Neuronal stem cell (in vitro differentiated cells): ENCODE measurements around the gene NFKBIB.

Experiments
- DNase-seq: peaks from one replicate; pipeline ENCODE4 v3.0.0-alpha.2; 2013; ENCODE audit warnings: low spot score
- H2AFZ ChIP-seq: one replicate; pipeline ENCODE4 v1.6.1; 2013; ENCODE audit warnings: mild to moderate bottlenecking, low read length, inconsistent platforms
- H2AK5ac ChIP-seq: 2 replicates; pipeline ENCODE4 v1.6.1; 2013; ENCODE audit warnings: low read depth, mild to moderate bottlenecking, inconsistent platforms, low read length, moderate library complexity, mixed read lengths
- H2BK120ac ChIP-seq: 2 replicates; pipeline ENCODE4 v1.6.1; 2013; ENCODE audit warnings: low read depth, mild to moderate bottlenecking, inconsistent platforms, low read length, moderate library complexity, mixed read lengths
- H2BK12ac ChIP-seq: one replicate; pipeline ENCODE4 v1.6.1; 2013; ENCODE audit warnings: low read length, inconsistent platforms
- H2BK15ac ChIP-seq: 2 replicates; pipeline ENCODE4 v1.6.1; 2013; ENCODE audit warnings: mild to moderate bottlenecking, low read length, inconsistent platforms, mixed read lengths
- H2BK5ac ChIP-seq: one replicate; pipeline ENCODE4 v1.6.1; 2013; ENCODE audit warnings: inconsistent platforms, mild to moderate bottlenecking, low read length, moderate library complexity
- H3K14ac ChIP-seq: one replicate; pipeline ENCODE4 v1.6.1; 2013; ENCODE audit warnings: low read length, inconsistent platforms
- H3K18ac ChIP-seq: 2 replicates; pipeline ENCODE4 v1.6.1; 2013; ENCODE audit warnings: low read length, inconsistent platforms
- H3K23ac ChIP-seq: 2 replicates; pipeline ENCODE4 v1.6.1; 2013; ENCODE audit warnings: low read depth, mild to moderate bottlenecking, mixed read lengths, low read length, inconsistent platforms; ENCODE audit not compliant: poor library complexity
- H3K27ac ChIP-seq: replicated peaks from 3 replicates; pipeline ENCODE4 v1.5.1; 2013; ENCODE audit warnings: low read length, inconsistent platforms
- H3K27me3 ChIP-seq, 3 experiments: 2 replicates each; pipeline ENCODE4 v1.6.1; 2013; ENCODE audit warnings: low read length in 3 of 3, mild to moderate bottlenecking in 2 of 3, inconsistent platforms in 1 of 3, low read depth in 1 of 3, mixed read lengths in 1 of 3, moderate library complexity in 1 of 3; ENCODE audit not compliant: control insufficient read depth in 3 of 3, insufficient read depth in 3 of 3
- H3K36me3 ChIP-seq, 2 donors: replicated peaks in 1 of 2; 2 replicates each; pipeline ENCODE4 v1.6.1; 2013; ENCODE audit warnings: low read length in 2 of 2; ENCODE audit not compliant: control insufficient read depth in 2 of 2, insufficient read depth in 2 of 2
- H3K4ac ChIP-seq: 2 replicates; pipeline ENCODE4 v1.6.1; 2013; ENCODE audit warnings: inconsistent platforms, mild to moderate bottlenecking, low read length, moderate library complexity
- H3K4me1 ChIP-seq, 2 donors: 1 replicate in 1 of 2; 2 replicates in 1 of 2; pipeline ENCODE4 v1.6.1; 2013; ENCODE audit warnings: low read length in 2 of 2, low read depth in 1 of 2; ENCODE audit not compliant: control insufficient read depth in 2 of 2, insufficient read depth in 1 of 2
- H3K4me2 ChIP-seq: one replicate; pipeline ENCODE4 v1.6.1; 2013; ENCODE audit warnings: mild to moderate bottlenecking, low read length, inconsistent platforms; ENCODE audit not compliant: insufficient read depth, poor library complexity, severe bottlenecking
- H3K4me3 ChIP-seq, 2 donors: 2 replicates each; pipeline ENCODE4 v1.5.1; 2013; ENCODE audit warnings: low read length in 2 of 2, mild to moderate bottlenecking in 2 of 2, inconsistent platforms in 1 of 2, moderate library complexity in 1 of 2
- H3K79me1 ChIP-seq: one replicate; pipeline ENCODE4 v1.6.1; 2013; ENCODE audit warnings: low read depth, mild to moderate bottlenecking, inconsistent platforms, low read length, moderate library complexity
- H3K9ac ChIP-seq: one replicate; pipeline ENCODE4 v1.6.1; 2013; ENCODE audit warnings: mild to moderate bottlenecking, low read depth, low read length, inconsistent platforms; ENCODE audit not compliant: poor library complexity
- H3K9me3 ChIP-seq, 2 donors: replicated peaks in 1 of 2; 2 replicates each; pipeline versions ENCODE3 to v1.6.1; 2013; ENCODE audit warnings: low read length in 2 of 2, mild to moderate bottlenecking in 2 of 2, inconsistent platforms in 1 of 2, low read depth in 1 of 2, mixed read lengths in 1 of 2, moderate library complexity in 1 of 2; ENCODE audit not compliant: control insufficient read depth in 2 of 2, insufficient read depth in 1 of 2
- H4K8ac ChIP-seq: one replicate; pipeline ENCODE4 v1.6.1; 2013; ENCODE audit warnings: low read depth, mild to moderate bottlenecking, inconsistent platforms, low read length, moderate library complexity
- H4K91ac ChIP-seq: one replicate; pipeline ENCODE4 v1.6.1; 2013; ENCODE audit warnings: low read length, low read depth, mild to moderate bottlenecking, inconsistent platforms; ENCODE audit not compliant: poor library complexity
- WGBS, 2 donors: extraction: QIAGEN DNeasy Blood & Tissue Kit; methylation state at CpG; one replicate each; pipeline ENCODE4 v1.1.7; 2013; ENCODE audit warnings: missing lambda C conversion rate in 2 of 2, mixed read lengths in 1 of 2; ENCODE audit not compliant: insufficient read length in 2 of 2, insufficient replicate concordance in 1 of 2; ENCODE audit errors: extremely low coverage in 2 of 2; 5-methylcytosine and 5-hydroxymethylcytosine counted together

The NFKBIB gene

GRCh38 chr19:38956264-38956663, 56.5 kb downstream of the NFKBIB start:
- Histone ChIP-seq H4K8ac (no peak overlapping the region), H3K14ac (no peak overlapping the region), H3K36me3 (peaks cover 0 to 4% of the 10 kb centered on the region in 2 donors), H2AFZ (no peak overlapping the region), H2BK15ac (no peak overlapping the region), H3K27me3 (no peaks in the 10 kb centered on the region), H3K9ac (no peak overlapping the region), H3K18ac (no peak overlapping the region), H3K4me1 (no peaks in the 10 kb centered on the region), H3K79me1 (peaks cover 1% of the 10 kb centered on the region), H2AK5ac (no peak overlapping the region), H3K9me3 (peaks cover 0 to 4% of the 10 kb centered on the region in 2 donors), H3K4ac (no peak overlapping the region), H3K4me3 (no peak overlapping the region), H3K27ac (no peak overlapping the region), H3K23ac (no peak overlapping the region), H2BK5ac (no peak overlapping the region), H4K91ac (no peak overlapping the region), H3K4me2 (no peak overlapping the region), H2BK12ac (no peak overlapping the region), H2BK120ac (no peak overlapping the region)
- no peak for DNase-seq
- WGBS, 2 donors, result no CpG with 5 or more reads among the region's 2 CpGs

DNA sequence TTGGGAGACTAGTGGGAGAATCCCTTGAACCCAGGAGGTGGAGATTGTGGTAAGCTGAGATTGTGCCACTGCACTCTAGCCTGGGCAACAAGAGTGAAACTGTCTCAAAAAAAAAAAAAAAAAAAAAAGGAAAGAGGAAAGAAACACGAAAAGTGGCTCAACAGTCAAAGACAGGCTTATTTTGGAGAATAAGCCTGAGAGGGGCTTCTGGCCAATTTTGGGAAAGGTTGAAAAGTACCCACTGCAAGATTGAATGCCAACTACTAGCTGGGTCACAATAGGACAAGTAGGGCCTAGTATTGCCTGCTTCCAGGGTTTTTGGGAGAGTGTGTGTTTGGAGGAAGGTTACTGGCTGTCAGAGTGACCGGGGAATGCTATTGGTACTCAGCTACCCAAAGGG, 58.5 kb downstream of the NFKBIB start:
- Histone ChIP-seq H3K9ac (no peak overlapping the region), H2AFZ (no peak overlapping the region), H3K79me1 (no peaks in the 10 kb centered on the region), H3K4me3 (no peak overlapping the region), H4K8ac (no peak overlapping the region), H3K23ac (no peak overlapping the region), H3K27me3 (no peaks in the 10 kb centered on the region), H2AK5ac (no peak overlapping the region), H2BK5ac (no peak overlapping the region), H3K4ac (no peak overlapping the region), H3K4me2 (no peak overlapping the region), H4K91ac (no peak overlapping the region), H2BK12ac (no peak overlapping the region), H3K14ac (no peak overlapping the region), H3K4me1 (peaks cover 0 to 2% of the 10 kb centered on the region in 2 donors), H3K9me3 (peaks cover 0 to 4% of the 10 kb centered on the region in 2 donors), H3K36me3 (peaks cover 0 to 4% of the 10 kb centered on the region in 2 donors), H3K27ac (no peak overlapping the region), H3K18ac (no peak overlapping the region), H2BK15ac (no peak overlapping the region), H2BK120ac (no peak overlapping the region)
- no CpG with 5 or more reads among the region's 2 CpGs for WGBS, 2 donors
- no peak for DNase-seq
